OCI-LY1 (cell line): ENCODE results near the gene SP2.

ENCODE experiments used
- H2AFZ ChIP-seq: fragments of 200-600 bp; sonication (generic), shearing (Covaris generic); 2 replicates; pipeline ENCODE4 v1.6.0; 2014; ENCODE audit warnings: antibody characterized with exemption, mild to moderate bottlenecking, low read length
- H3F3A ChIP-seq: fragments of 200-600 bp; sonication (generic), shearing (Covaris generic); 2 replicates; pipeline ENCODE4 v1.6.0; 2014; ENCODE audit warnings: mild to moderate bottlenecking, antibody characterized with exemption, low read length, moderate library complexity; ENCODE audit not compliant: insufficient read depth
- H3K27ac ChIP-seq: fragments of 200-600 bp; sonication (generic); 2 replicates; pipeline ENCODE4 v1.5.1; 2014; ENCODE audit warnings: low read length, mixed run types, mild to moderate bottlenecking, low read depth; ENCODE audit not compliant: poor library complexity, severe bottlenecking
- H3K27me3 ChIP-seq: fragments of 200-600 bp; sonication (generic); 2 replicates; pipeline ENCODE4 v1.6.0; 2014; ENCODE audit warnings: antibody characterized with exemption, mild to moderate bottlenecking, low read length, moderate library complexity; ENCODE audit not compliant: insufficient read depth
- H3K36me3 ChIP-seq: fragments of 200-600 bp; sonication (generic); 2 replicates; pipeline ENCODE4 v1.6.1; 2014; ENCODE audit warnings: mild to moderate bottlenecking, antibody characterized with exemption, low read length, moderate library complexity, mixed read lengths; ENCODE audit not compliant: insufficient read depth
- H3K4me1 ChIP-seq: fragments of 200-600 bp; sonication (generic); 2 replicates; pipeline ENCODE4 v1.5.1; 2014; ENCODE audit warnings: mild to moderate bottlenecking, low read length, moderate library complexity; ENCODE audit not compliant: insufficient read depth, severe bottlenecking
- H3K4me2 ChIP-seq: fragments of 200-600 bp; sonication (generic), shearing (Covaris generic); 2 replicates; pipeline ENCODE4 v1.6.1; 2014; ENCODE audit warnings: low read length
- H3K4me3 ChIP-seq: fragments of 200-600 bp; sonication (generic); 2 replicates; pipeline ENCODE4 v1.5.1; 2014; ENCODE audit warnings: low read length, low read depth, mild to moderate bottlenecking, mixed read lengths; ENCODE audit not compliant: poor library complexity, severe bottlenecking
- H3K79me2 ChIP-seq: fragments of 200-600 bp; shearing (Covaris generic); 2 replicates; pipeline ENCODE4 v1.6.1; 2016; ENCODE audit warnings: mixed run types, low read length, mixed read lengths; ENCODE audit not compliant: insufficient read depth
- H3K9ac ChIP-seq: fragments of 200-600 bp; sonication (generic), shearing (Covaris generic); 2 replicates; pipeline ENCODE4 v1.6.1; 2014; ENCODE audit warnings: mild to moderate bottlenecking, low read length, mixed read lengths
- H3K9me2 ChIP-seq: fragments of 200-600 bp; sonication (generic), shearing (Covaris generic); 2 replicates; pipeline ENCODE4 v1.6.1; 2014; ENCODE audit warnings: low read depth, mild to moderate bottlenecking, low read length, mixed read lengths
- H3K9me3 ChIP-seq: fragments of 200-600 bp; shearing (Covaris generic); 2 replicates; pipeline ENCODE4 v1.6.1; 2014; ENCODE audit warnings: low read length, mixed read lengths
- H4K20me1 ChIP-seq: fragments of 200-600 bp; sonication (generic), shearing (Covaris generic); 2 replicates; pipeline ENCODE4 v1.6.0; 2016; ENCODE audit warnings: mild to moderate bottlenecking, low read length; ENCODE audit not compliant: insufficient read depth
- CTCF ChIP-seq: fragments of 200-600 bp; sonication (generic), shearing (Covaris generic); IDR thresholded peaks from 2 replicates; pipeline ENCODE4 v1.5.1; 2017; ENCODE audit warnings: mild to moderate bottlenecking, antibody characterized with exemption, low read length, moderate library complexity, mixed read lengths
- EZH2 ChIP-seq: fragments of 200-600 bp; sonication (generic), shearing (Covaris generic); IDR thresholded peaks from 2 replicates; pipeline ENCODE4 v1.8.0; 2017; ENCODE audit warnings: borderline replicate concordance, mixed run types, mild to moderate bottlenecking, antibody characterized with exemption, low read length, moderate library complexity, mixed read lengths

SP2 gene

GRCh38 chr17:47970725-47971499 is 74.9 kb downstream of the SP2 start, which contains the start of gene CDK5RAP3:
Gene CDK5RAP3, plus strand, starts transcription at chr17:47971113. Its CDS starts 34 bp downstream, at chr17:47971147.
- peak within 1 kb of the TSS; percentile 87 for H2AFZ ChIP-seq
- H3K27ac ChIP-seq: peak within 1 kb of the TSS; percentile 6
- H3K4me3 ChIP-seq: peak within 1 kb of the TSS; percentile 71
- no peaks in the 10 kb centered on the region for H3F3A ChIP-seq
- no peaks in the 10 kb centered on the region for H3K27me3 ChIP-seq
- peak within 1 kb of the TSS; percentile 69 for H3K9ac ChIP-seq
- H4K20me1 ChIP-seq: no peaks in the 10 kb centered on the region
- H3K4me1 ChIP-seq: peaks cover 23% of the 10 kb centered on the region
- H3K9me3 ChIP-seq: no peaks in the 10 kb centered on the region
- H3K36me3 ChIP-seq: peaks cover 25% of the 10 kb centered on the region; the same call in 1 of the 2 replicates
- H3K4me2 ChIP-seq: peak within 1 kb of the TSS; percentile 83
- H3K79me2 ChIP-seq: no peaks in the 10 kb centered on the region
- no peaks in the 10 kb centered on the region for H3K9me2 ChIP-seq
- TF ChIP-seq EZH2: no peak
- peak; percentile 93 for TF ChIP-seq CTCF

- H3K36me3 ChIP-seq: peaks cover 42% of the 10 kb centered on the region
- H3F3A ChIP-seq: no peaks in the 10 kb centered on the region
- H2AFZ ChIP-seq: no peak overlapping the region
- no peak overlapping the region for H3K27ac ChIP-seq
- no peaks in the 10 kb centered on the region for H4K20me1 ChIP-seq
- no peaks in the 10 kb centered on the region for H3K9me3 ChIP-seq
- H3K4me1 ChIP-seq: peaks cover 23% of the 10 kb centered on the region
- H3K79me2 ChIP-seq: no peaks in the 10 kb centered on the region
- H3K4me2 ChIP-seq: no peak overlapping the region
- H3K27me3 ChIP-seq: no peaks in the 10 kb centered on the region
- H3K9ac ChIP-seq: no peak overlapping the region
- no peak for TF ChIP-seq CTCF
- TF ChIP-seq EZH2: no peak
- no peaks in the 10 kb centered on the region for H3K9me2 ChIP-seq
- no peak overlapping the region for H3K4me3 ChIP-seq
Observed at GRCh38 chr17:47973541-47973940, 77.5 kb downstream of the SP2 start.

GRCh38 chr17:47975189-47975822 is 79.3 kb downstream of the SP2 start:
- H3K4me3 ChIP-seq: no peak overlapping the region
- no peaks in the 10 kb centered on the region for H3K79me2 ChIP-seq
- H3K27ac ChIP-seq: no peak overlapping the region
- peaks cover 59% of the 10 kb centered on the region for H3K36me3 ChIP-seq
- H3K9me2 ChIP-seq: no peaks in the 10 kb centered on the region
- no peak overlapping the region for H3K4me2 ChIP-seq
- H2AFZ ChIP-seq: no peak overlapping the region
- H3K9ac ChIP-seq: no peak overlapping the region
- H4K20me1 ChIP-seq: no peaks in the 10 kb centered on the region
- no peaks in the 10 kb centered on the region for H3K9me3 ChIP-seq
- TF ChIP-seq CTCF (peak; percentile 18; the same call in 1 of the 2 replicates), EZH2 (no peak)
- H3K27me3 ChIP-seq: no peaks in the 10 kb centered on the region
- H3K4me1 ChIP-seq: peaks cover 18% of the 10 kb centered on the region
- no peaks in the 10 kb centered on the region for H3F3A ChIP-seq
